NCI-H460 (cell line): Measurements from ENCODE around the gene XPNPEP2. TPM values are rescaled to one million over a fixed set of nuclear protein-coding genes. Genes with fewer than 3 reads are reported as not detected.

Source experiments
- DNase-seq: peaks from one replicate; pipeline ENCODE4 v3.0.0-alpha.2; 2016; ENCODE audit warnings: low read depth; ENCODE audit errors: extremely low read depth
- total RNA-seq: library from RNA; depleted of rRNA; stranded (reverse); fragments of >200 nt; shearing (Covaris generic); gene quantifications from 2 replicates; pipeline ENCODE4 v1.2.3, GENCODE V29; 2014

The XPNPEP2 gene
- total RNA-seq, 1 experiment from 2014 or later, result not detected

DNA sequence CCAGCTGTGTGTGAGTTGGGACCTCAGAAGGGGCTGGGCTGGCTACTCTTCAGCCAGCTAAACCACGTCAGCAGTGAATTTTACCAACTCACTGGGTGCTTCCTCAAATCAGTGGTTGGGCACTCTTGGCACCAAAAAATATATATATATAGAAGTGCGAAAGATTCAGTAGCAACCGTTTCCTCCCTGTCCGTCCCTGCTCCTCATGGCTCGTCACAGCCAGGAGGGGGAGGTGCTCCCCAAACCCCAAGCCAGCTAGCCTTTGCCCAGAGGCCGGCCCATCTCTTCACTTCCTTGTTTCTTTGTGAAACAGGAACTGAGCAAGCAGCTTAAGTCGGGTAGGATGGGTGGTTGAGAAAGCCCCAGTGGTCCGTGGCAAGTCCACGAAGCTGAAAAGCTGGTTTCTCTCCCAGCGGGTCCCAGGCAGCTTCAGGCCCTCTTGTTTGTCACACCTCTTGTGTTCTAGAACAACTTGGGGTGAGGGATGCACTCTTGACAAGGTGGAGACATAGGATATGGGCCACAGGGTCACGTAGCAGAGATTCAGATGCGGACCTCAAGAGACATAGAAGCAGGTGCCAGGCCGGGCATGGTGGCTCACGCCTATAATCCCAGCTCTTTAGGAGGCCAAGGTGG lies 34.1 kb downstream of the XPNPEP2 start:
- DNase-seq, result no peak

DNA sequence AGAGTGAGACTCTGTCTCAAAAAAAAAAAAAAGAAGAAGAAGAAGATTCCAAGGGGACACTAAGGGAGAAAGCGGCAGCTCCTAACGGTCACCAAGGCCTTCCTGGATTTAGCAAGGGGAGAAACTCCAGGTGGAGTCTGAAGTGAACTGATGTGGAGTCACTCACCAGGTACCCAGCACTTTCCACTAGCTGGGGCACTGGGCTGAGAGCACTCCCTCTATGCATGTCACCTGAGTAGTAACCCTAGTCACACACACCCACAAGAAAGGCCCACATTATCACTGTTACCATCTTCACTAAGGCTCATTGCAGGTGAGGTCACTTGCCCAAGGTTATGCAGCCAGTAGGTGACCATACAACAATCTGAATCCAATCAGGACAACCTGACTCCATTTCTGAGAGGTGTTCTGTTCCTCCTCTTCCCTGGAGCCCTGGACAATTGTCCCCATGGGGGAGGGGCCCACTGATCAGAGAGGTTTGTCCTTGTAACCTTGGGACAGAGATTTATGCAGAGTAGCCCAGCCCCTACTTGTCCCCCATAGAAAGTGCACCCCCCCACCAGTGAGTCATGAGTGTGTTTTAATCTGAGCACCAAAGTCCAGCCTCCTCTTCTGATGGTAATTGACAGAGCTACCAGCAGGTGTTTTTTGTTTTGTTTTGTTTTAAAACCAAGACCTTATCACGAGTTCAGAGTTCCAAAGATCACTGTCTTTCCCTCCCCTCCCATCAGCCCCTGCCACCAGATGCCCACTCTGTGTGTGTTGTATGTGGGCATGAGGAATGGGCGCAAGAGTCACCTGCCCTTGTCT lies 35.1 kb downstream of the XPNPEP2 start:
- DNase-seq, result no peak

DNA sequence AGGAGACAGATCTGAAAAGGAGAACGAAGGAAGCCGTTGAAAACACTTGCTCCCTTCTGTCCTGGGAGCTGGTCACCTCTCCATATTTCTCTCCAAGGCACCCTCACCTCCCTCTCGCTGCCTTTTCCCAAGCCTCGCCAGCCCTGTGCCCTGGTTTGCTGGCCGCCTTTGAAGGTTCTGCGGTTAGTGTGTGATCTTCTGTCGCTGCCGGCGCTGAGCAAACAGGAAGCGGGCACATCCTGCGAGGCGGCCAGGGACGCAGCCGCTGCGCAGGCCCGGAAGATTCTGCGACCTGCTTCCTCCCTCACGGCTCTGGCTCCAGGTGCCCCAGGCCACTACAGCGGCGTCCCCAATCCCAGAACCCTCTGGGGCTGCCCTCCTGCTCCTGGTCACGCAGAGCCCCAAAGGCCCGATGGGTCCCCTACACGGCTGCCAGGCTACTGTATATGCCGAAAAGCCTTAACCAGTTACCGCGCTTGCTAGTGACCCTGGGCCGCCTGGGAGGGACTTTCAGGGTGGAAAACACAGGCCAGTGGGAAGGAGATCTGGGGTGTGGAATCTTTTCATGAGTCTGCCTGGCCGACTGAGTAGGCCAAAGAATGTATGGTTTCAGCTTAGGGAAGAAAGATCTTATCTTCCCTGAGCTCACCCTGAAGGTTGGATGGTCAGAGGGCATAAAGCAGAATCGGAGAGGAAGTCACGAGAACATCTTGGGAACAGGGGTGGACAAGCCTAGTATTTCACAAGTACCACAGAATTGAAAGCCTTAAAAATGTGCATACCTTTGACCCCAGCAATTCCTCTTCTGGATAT lies 38.6 kb downstream of the XPNPEP2 start:
- no peak for DNase-seq

DNA sequence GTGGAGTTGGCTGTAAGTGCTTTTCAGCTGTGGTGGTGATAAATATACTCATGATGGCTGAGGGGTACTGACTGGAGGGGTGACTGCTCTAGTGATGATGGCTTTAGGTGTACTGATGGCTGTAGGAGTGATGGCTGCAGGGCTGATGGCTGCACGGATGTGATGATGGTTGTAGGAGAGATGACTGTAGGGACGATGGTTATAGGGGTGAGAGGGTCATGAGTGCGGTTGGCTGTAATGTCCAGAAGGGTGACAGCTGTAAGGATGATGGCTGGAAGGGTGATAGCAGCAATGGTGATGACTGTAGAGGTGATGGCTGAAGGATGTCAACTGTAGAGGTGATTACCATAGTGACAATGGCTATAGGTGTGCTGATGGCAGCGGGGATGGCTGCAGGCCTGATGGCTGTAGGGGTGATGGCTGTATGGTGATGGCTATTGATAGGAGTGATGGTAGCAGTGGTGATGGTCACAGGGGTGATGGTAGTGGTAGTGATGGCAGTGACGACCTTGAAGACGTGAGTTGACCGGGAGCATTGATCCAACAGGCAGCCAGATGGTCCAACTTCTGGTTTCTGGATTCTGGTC lies 40.4 kb downstream of the XPNPEP2 start:
- DNase-seq, result no peak

DNA sequence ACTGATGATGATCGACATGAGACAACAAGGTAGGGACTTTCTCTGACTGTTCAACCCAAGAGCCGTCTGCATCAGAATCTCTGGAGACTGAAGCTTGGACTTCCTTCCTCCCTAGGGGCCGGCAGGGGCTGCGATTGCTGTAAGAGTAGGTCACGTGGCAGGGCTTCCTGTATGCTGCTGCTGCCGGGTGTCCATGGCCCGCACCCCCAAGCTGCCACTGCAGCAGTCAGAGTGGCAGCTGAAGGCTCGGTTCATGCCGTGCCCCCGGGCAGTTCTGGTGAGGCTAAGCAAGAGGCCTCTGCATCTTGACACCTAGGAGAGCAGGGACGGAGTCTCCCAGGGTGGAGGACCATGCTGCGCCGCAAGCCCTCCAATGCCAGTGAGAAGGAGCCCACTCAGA lies 41.0 kb downstream of the XPNPEP2 start, which contains the start of gene SASH3:
TSS of gene SASH3 (plus strand) at position 203 of the 400 bp plus-strand sequence. CDS start at position 352, 149 bp downstream.
- no peak for DNase-seq

DNA sequence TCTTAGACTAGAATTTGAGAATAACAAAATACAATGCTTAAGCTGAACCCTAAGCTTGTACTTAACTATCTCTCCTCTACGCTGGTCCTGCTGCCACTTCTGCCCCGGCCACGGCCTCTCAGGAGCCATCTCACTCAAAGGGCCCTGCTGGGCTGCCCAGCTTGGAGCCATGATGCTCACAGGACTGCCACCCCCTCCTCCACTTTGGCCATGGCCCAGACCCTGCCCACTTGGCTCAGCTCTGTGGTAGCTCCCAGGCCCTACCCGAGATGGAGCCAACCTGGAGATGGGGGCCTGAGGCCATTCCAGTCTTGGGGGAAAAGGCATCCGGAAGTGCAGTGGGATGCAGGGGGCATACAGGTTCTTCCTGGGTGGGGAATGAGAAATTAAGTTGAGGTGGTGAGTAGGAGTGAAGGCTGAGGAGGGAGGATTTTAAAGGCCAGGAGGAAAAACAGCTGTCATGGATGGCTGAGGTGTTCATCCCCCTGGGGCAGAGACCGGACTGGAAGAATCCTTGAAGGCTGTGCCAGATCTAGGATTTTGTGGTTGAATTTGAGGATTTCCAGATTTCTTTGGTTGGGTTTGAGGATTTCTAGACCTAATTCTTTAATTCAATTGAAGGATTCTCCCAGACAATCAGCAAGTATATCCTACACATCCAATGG lies 41.8 kb downstream of the XPNPEP2 start:
- DNase-seq, result no peak

DNA sequence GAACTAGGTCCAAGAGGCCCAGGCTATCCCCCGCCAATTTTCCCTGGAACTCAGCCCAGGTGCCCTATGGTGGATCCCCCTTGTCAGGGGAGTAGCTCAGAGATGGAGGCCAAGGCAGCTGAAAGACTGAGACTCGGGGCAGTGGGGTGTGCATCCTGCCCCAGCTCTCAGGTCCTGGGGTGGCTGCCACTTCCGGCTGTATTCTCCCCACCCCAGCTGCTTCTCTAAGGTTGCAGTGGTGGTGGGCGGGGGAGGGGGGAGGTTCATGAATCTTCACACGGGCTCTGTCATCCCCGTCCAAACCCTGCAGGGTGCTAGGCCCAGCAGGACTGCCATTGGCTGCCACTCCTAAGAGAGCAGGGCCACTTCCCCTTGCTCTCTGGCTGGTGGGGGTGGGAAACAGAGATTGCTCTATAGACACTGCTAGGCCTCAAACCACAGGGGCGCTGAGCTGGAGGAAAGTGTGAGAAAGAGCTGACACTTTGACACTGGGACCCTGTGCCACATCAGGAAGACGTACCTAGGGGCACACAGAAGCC lies 42.4 kb downstream of the XPNPEP2 start:
- DNase-seq, result no peak

DNA sequence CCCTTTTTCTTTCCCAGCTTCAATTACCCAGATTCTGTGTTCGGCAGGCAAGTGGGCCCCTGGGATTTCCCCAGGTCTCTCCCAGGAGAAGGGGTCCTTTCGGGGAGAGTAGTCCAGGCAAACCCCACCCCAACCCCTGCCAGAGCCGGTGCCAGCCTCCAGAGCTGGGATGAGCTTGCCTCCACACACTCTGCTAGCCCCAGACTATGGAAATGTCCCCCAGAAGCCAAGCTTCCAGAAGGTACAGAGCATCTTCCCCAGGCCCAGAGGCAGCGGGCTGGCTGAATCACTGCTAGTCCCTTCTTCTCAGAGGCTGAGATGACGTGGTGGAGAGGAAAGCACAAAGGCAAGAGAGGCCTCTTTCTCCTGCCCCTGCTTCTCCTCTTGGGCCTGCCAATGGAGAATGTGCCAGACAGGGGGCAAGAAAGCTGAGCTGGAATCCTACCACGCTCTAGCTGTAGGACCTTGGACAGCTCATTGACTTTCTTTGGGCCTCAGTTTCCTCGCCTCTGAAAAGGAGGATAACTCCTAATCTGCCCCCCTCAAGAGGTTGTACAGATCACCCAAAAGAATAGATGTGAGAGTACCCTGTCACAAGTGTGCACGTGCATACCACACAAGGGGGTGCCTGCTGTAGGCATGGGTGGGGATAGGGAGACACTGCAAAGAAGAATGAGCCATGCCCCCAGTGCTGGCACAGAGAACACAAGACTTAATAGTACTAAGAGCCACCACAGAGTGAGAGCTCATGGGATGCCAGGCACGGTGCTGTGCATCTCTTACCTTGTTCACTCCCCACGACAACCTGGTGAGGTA lies 43.1 kb downstream of the XPNPEP2 start:
- no peak for DNase-seq

DNA sequence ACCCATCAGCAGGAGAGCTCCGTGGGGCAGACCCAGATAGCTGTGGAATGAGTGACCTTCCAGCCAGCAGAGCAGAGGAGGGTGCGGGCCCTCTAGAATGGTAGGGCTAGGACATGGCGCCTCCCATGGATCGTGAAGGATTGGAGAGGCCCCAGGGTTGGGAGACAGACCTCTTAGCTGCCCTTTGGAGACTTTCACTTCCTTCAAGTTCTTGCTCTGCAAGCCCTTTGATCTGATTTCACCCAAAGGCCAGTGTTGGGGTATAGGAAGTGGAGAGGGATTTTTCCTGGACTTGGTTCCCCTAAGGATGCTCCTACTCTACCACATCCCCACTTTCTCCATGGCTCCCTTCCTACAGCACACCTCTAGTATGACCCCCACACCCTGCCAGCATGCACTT lies 43.9 kb downstream of the XPNPEP2 start:
- no peak for DNase-seq

DNA sequence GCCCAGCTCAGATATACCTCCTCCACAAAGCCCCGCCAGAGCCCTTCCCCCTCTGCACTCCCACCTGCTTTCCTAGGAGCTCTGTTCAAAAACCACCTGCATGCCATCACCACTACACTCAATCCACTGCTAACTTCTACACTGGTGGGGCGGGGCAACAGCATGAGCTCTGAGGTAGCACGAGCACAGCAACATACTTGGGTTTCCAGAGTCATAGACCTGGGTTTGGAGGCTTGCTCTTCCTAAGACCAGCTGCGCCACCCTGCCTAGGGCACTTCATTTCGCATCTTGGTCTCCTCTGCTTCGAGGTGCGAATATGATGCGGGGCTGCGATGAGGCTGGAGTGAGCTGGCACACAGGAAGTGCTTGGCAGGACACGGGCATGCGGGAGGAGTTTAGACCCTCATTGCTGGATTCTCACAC lies 44.5 kb downstream of the XPNPEP2 start:
- DNase-seq, result no peak

DNA sequence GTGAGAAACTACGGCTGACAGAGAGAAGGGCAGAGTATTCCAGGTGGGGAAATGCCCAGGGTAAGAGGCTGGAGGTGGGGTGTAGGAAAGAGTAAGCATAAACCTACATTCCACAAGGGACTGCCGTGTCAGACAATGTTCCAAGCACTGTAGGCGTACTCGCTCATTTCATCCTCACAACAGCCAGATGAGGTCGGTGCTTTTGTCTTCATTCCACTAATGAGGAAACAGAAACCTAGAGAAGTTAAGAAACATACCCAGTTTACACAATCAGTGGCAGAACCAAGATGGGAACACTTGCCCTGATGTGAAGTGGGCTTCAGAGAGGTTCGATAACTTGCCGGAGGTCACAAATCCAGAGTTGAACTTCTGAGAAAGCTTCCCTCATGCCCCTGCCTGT lies 45.6 kb downstream of the XPNPEP2 start:
- DNase-seq, result no peak

DNA sequence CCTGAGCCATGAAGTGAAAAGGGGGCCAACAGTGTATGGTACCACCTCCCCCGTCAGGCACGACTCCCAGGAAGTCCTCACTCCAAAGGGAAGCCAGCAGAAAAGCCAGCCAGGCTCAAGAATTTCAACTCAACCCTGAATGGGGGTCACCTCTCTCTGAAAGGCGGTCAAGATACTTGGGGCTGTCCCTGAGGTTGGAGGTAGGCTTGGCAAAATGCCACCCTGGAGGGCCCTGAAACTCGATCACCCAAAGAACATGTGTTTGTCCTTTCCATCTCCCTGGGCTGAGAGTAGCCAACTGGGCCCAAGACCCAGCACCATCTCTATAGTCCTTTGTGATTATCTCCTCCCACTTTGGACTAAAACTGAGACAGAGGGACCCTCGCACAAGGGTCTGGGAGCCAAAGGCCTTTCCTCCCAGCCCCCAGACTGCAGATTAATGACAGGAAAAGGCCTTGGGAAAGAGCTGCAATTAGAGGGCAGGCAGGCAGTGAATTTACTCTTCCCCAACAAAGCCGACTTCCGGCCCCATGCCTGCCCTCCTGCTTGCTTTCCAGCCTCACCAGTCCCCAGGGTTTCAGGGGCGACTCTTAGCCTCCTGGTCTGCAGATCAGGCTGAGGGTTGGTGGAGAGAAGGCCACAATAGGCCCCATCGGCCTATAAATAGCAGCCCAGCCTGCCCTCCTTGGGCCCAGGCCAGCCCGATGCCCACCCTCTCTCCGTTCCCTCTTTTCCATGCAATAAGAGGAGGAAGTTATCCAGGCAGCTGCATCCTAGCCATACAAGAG lies 46.6 kb downstream of the XPNPEP2 start:
- DNase-seq, result no peak

DNA sequence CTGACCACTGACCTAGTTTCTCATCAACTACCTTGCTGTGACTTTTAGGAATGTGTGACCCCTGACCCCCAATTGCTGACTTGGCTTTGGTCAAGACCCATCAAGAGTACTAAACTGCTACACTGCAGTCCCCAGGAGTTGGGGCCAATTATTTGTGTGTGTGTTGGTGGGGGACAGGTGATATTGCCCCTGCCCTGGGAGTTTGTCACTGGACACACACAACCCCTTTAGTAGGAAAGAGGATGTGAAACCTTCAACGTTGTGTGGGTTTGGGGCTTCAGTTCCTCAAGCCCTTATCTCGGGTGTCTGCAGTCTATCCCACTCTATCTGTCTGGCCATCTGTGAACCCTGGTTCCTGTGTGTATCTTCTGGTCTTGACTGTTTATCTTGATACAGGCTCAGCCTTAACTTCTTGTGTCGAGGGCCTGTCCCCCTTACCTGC lies 47.5 kb downstream of the XPNPEP2 start:
- no peak for DNase-seq

DNA sequence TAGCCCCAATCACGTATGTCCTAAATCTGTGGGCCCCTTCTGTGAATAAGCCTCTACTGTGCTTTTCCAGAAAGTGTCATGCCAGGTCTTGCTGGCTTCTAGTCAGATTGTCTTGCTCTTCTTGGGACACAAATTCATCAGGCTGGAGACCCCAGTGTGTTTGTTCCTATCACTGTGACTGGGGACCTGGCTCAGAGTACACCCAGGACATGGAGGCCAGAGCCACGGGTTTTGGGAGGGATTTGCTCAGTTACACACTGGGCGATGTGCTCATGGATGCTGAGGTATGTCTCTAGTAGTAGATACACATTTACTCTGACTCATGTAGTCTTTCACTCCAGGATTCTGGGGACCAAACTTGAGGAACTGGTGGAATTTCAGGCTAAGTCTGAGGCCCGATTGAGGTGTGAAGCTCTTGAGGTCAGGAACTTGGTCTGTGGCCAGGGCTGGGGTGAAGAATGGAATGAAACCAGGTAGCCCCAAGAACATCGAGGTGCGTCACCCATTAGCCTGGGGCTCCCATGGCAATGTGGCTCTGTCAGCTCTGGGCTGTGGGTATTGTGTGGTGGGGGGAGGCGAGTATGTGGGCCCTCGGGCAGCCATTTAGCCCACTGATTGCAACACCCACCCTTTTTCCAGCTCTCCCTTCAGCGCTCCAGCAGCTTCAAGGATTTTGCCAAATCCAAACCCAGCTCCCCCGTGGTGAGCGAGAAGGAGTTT lies 48.7 kb downstream of the XPNPEP2 start:
- no peak for DNase-seq

DNA sequence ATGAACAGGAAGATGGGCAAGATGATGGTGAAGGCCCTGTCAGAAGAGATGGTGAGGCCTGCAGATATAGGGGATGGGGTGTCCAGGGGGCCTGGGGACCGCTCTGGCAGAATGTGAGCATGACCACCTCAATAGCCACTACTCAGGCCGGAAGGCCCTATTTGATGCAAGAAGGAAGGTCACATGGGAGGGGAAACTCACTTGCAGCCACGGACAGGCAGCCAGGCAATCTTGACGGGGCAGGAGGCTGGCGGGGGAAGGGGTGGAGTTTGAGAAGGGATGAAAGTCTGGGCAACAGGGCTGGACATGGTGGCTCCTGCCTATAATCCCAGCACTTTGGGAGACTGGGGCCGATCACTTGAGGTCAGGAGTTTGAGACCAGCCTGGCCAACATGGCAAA lies 49.7 kb downstream of the XPNPEP2 start:
- DNase-seq, result no peak

DNA sequence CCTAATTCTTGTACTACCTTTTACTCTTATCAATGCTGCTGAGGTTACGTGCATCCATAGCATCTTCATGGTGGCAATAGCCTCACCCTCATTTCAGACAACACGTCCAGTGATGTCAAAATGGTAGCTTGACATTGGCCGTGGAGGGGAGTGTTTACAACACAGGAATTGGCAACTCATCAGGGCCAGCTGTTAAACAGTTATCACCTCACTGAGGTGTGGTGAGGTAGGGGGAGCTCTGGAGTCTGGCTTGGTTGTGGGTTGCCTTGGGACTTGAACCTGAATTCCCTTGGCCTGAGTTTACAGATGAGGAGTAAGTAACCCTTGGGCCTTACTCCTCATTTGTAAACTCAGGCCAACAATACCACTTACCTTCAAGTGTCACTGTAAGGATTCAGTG lies 51.4 kb downstream of the XPNPEP2 start:
- no peak for DNase-seq

DNA sequence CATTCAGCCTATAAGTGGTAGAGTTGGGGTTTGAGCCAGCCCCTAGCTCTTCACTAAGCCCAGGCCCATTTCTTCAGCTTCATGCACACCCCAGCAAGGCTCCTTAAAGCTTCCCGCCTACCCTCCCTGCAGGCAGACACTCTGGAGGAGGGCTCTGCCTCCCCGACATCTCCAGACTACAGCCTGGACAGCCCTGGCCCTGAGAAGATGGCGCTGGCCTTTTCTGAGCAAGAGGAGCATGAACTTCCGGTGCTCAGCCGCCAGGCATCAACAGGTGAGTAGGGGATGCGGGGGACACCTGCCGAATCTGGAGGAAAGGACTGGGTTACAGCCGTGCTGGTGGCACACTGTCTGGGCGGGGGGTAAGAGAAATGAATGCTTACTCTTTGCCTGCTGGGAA lies 52.0 kb downstream of the XPNPEP2 start:
- DNase-seq, result no peak

DNA sequence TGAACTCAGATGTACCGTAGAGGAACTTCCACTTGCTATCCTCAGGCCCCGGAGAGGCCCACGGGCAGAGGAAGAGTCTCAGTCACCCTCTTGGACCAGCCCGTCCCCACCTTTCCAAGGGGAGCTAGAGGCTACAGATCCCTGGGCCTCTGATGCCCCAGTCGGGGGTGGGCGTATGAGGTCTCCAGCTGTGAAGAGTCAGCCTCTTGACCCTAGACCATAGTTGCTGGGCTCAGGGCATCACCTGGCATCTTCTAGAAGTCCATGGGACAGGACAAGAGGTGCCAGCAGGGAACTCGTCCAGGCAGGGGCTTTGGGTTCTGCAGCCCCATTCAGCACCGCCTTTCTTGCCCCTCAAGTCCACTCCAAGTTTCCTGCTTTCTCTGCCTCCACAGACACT lies 52.6 kb downstream of the XPNPEP2 start:
- DNase-seq, result no peak
